K562 (cell line): ENCODE measurements around the gene NOX5. TPM values are rescaled to one million over a fixed set of nuclear protein-coding genes. Genes with fewer than 3 reads are reported as not detected.

Experiments
- ATAC-seq: fragments of 200-7000 bp; cut with Tn5 transposase; 3 replicates; pipeline ENCODE4 v1.9.1; 2020; ENCODE audit warnings: moderate library complexity
- BruUV-seq: library from RNA; stranded (reverse); fragments of 400-500 nt; replicated peaks from 2 replicates; lab custom pipeline; 2021; lab: Mats Ljungman, UMichigan
- CTCF ChIA-PET: fragments of 300-600 bp; formaldehyde crosslinking; extraction: SDS; loops from one replicate; lab custom pipeline; 2021; ENCODE audit warnings: low intra/inter-chr PET ratio; lab: Yijun Ruan, JAX
- POLR2A ChIA-PET: fragments of 300-600, 350-650 bp; sonication (Branson Sonifier 250); formaldehyde crosslinking; extraction: SDS; loops from one replicate; lab custom pipeline; 2021; ENCODE audit warnings: antibody characterized with exemption, inconsistent platforms; lab: Yijun Ruan, JAX
- DNase-seq, 4 experiments: peaks; one replicate each; pipeline versions ENCODE4 v3.0.0 to v3.0.0-alpha.2; 2011 to 2018; ENCODE audit warnings: low spot score in 3 of 4, mixed read lengths in 3 of 4; ENCODE audit errors: extremely low read depth in 1 of 4
- FAIRE-seq: peaks from 2 replicates; lab custom pipeline; 2011; peaks lifted over from hg19 to GRCh38; lab: Jason Lieb, UNC
- H2AFZ ChIP-seq: 2 replicates; pipeline ENCODE4 v1.6.0; 2011; ENCODE audit warnings: low read depth, low read length, control low read depth, inconsistent platforms
- H3K27ac ChIP-seq: fragments of 200-600 bp; 3 replicates; pipeline ENCODE4 v1.8.0; 2011; ENCODE audit warnings: low read depth, mild to moderate bottlenecking, control low read depth, inconsistent platforms, low read length, moderate library complexity, mixed read lengths; ENCODE audit errors: extremely low read depth
- H3K27me3 ChIP-seq, 2 experiments: fragments of 300-600 bp in 1 of 2; 2 replicates in 1 of 2; 3 replicates in 1 of 2; pipeline versions ENCODE4 v1.6.0 to v1.8.0; 2011; ENCODE audit warnings: inconsistent platforms in 2 of 2, low read length in 2 of 2, mild to moderate bottlenecking in 1 of 2, mixed read lengths in 1 of 2, moderate library complexity in 1 of 2; ENCODE audit not compliant: control insufficient read depth in 2 of 2, insufficient read depth in 2 of 2
- H3K36me3 ChIP-seq: fragments of 300-600 bp; 3 replicates; pipeline ENCODE4 v1.8.0; 2011; ENCODE audit warnings: mild to moderate bottlenecking, low read length, inconsistent platforms; ENCODE audit not compliant: control insufficient read depth, insufficient read depth
- H3K4me1 ChIP-seq, 2 experiments: fragments of 200-600 bp in 1 of 2; replicated peaks in 1 of 2; 2 replicates in 1 of 2; 3 replicates in 1 of 2; pipeline versions ENCODE4 v1.5.1 to v1.8.0; 2011; ENCODE audit warnings: inconsistent platforms in 2 of 2, low read length in 2 of 2, mild to moderate bottlenecking in 1 of 2, mixed read lengths in 1 of 2, moderate library complexity in 1 of 2; ENCODE audit not compliant: control insufficient read depth in 2 of 2, insufficient read depth in 2 of 2
- H3K4me2 ChIP-seq: 2 replicates; pipeline ENCODE4 v1.6.1; 2011; ENCODE audit warnings: low read length, control low read depth, inconsistent platforms, mixed read lengths; ENCODE audit not compliant: insufficient read depth
- H3K4me3 ChIP-seq: fragments of 200-600 bp; sonication (generic), shearing (Covaris generic); 2 replicates; pipeline ENCODE4 v1.5.1; 2016; ENCODE audit warnings: control low read depth, inconsistent platforms
- H3K79me2 ChIP-seq: fragments of 200-600 bp; 3 replicates; pipeline ENCODE4 v1.8.0; 2011; ENCODE audit warnings: low read length, inconsistent platforms; ENCODE audit not compliant: control insufficient read depth, insufficient read depth
- H3K9ac ChIP-seq, 2 experiments: 2 replicates each; pipeline versions ENCODE4 v1.6.0 to v1.6.1; 2011; ENCODE audit warnings: low read depth in 2 of 2, low read length in 2 of 2, control low read depth in 1 of 2, inconsistent platforms in 1 of 2, mild to moderate bottlenecking in 1 of 2, mixed read lengths in 1 of 2; ENCODE audit not compliant: insufficient read depth in 1 of 2
- H3K9me1 ChIP-seq: one replicate; pipeline ENCODE4 v1.6.0; 2011; ENCODE audit warnings: inconsistent platforms, mild to moderate bottlenecking, low read length, moderate library complexity; ENCODE audit not compliant: control insufficient read depth, insufficient read depth
- H3K9me3 ChIP-seq: replicated peaks from 2 replicates; pipeline ENCODE4 v1.5.1; 2011; ENCODE audit warnings: low read depth, low read length, inconsistent platforms; ENCODE audit not compliant: control insufficient read depth, insufficient read depth
- H4K20me1 ChIP-seq: replicated peaks from 2 replicates; pipeline ENCODE4 v1.6.1; 2011; ENCODE audit warnings: low read length, inconsistent platforms, mixed read lengths; ENCODE audit not compliant: control insufficient read depth, insufficient read depth
- ADNP ChIP-seq: fragments of 200-800 bp; sonication (Bioruptor generic); IDR thresholded peaks from 2 replicates; pipeline ENCODE4 v1.6.1; 2016; ENCODE audit warnings: missing genetic modification characterization, missing compliant biosample characterization
- BCOR ChIP-seq: fragments of 450-650 bp; IDR thresholded peaks from 2 replicates; pipeline ENCODE4 v1.6.1; 2016
- CHD1 ChIP-seq: fragments of 200-600 bp; sonication (generic); IDR thresholded peaks from one replicate; pipeline ENCODE4 v1.6.1; 2012; ENCODE audit warnings: mild to moderate bottlenecking, moderate library complexity, low read length, inconsistent platforms
- FOXK2 ChIP-seq, 2 experiments: fragments of 450-650 bp; IDR thresholded peaks in 1 of 2; conservative IDR thresholded peaks in 1 of 2; 2 replicates each; pipeline ENCODE4 v1.6.1; 2016; ENCODE audit warnings: low read depth in 2 of 2, mild to moderate bottlenecking in 1 of 2
- HDAC2 ChIP-seq: fragments of 450-650 bp; IDR thresholded peaks from 2 replicates; pipeline ENCODE4 v1.6.1; 2016; ENCODE audit warnings: mild to moderate bottlenecking
- HEY1 ChIP-seq: fragments of 250-450 bp; sonication (Bioruptor Pico); IDR thresholded peaks from 2 replicates; pipeline ENCODE4 v1.5.0; 2020; ENCODE audit warnings: mild to moderate bottlenecking, moderate library complexity, borderline replicate concordance
- KDM1A ChIP-seq, 2 experiments: fragments of 450-650 bp; IDR thresholded peaks; 2 replicates each; pipeline ENCODE4 v1.6.1; 2016; ENCODE audit warnings: mild to moderate bottlenecking in 2 of 2
- RBM25 ChIP-seq: fragments of 200-400 bp; formaldehyde crosslinking; IDR thresholded peaks from 2 replicates; pipeline ENCODE4 v1.6.1; 2018; ENCODE audit warnings: low read length, low read depth, moderate library complexity; ENCODE audit not compliant: severe bottlenecking
- SPI1 ChIP-seq: IDR thresholded peaks from 2 replicates; pipeline ENCODE4 v1.6.1; 2011; ENCODE audit warnings: low read depth, low read length, control low read depth, borderline replicate concordance
- ZC3H11A ChIP-seq: IDR thresholded peaks from 2 replicates; pipeline ENCODE4 v1.6.1; 2012; ENCODE audit warnings: low read depth, low read length, improper control_type of control experiment
- ZNF707 ChIP-seq: fragments of 250-450 bp; sonication (Bioruptor Pico); conservative IDR thresholded peaks from 2 replicates; pipeline ENCODE4 v1.8.0; 2022; ENCODE audit warnings: inconsistent platforms, mild to moderate bottlenecking, moderate library complexity
- WGBS: fragments of 100-300 bp; shearing (Covaris generic); methylation state at CpG from one replicate; pipeline ENCODE4 v1.1.6; 2016; ENCODE audit warnings: low coverage, mixed read lengths; ENCODE audit not compliant: insufficient coverage; ENCODE audit errors: missing lambda C conversion rate; 5-methylcytosine and 5-hydroxymethylcytosine counted together
- in situ Hi-C: fragments of 300-500 bp; cut with MboI; formaldehyde crosslinking; loops from 4 replicates; pipeline ENCODE4 v1.15.0; 2018; ENCODE audit warnings: inconsistent platforms, mixed read lengths
- intact Hi-C: fragments of 100-400 bp; cut with micrococcal nuclease; formaldehyde crosslinking; loops from 2 replicates; pipeline ENCODE4 v1.14.2; 2022
- polyA plus RNA-seq, 8 experiments: library from polyadenylated mRNA; depleted of rRNA in 4 of 8; stranded (reverse) in 5 of 8; unstranded in 3 of 8; fragments of >200 nt; fragmentation: Nextera tagmentation in 2 of 8; fragmentation: Illumina TruSeq in 1 of 8; extraction: Ambion mirVana in 2 of 8; extraction: Trizol in 1 of 8; gene quantifications; 2 replicates each; pipeline versions ENCODE4 v1.2.1 to v1.2.3, GENCODE V29; 2011 to 2014; ENCODE audit warnings: inconsistent platforms in 1 of 8, missing spikeins in 1 of 8
- total RNA-seq, 7 experiments: library from RNA; depleted of rRNA in 6 of 7; stranded (reverse); fragments of >200 nt in 6 of 7; fragmentation: Illumina TruSeq in 2 of 7; extraction: Trizol in 2 of 7; gene quantifications; 2 replicates each; pipeline versions ENCODE4 v1.2.1 to v1.2.3, GENCODE V29; 2011 to 2021; ENCODE audit warnings: low replicate concordance in 1 of 7

The NOX5 gene
- total and polyA plus RNA-seq, 9 of the 15 experiments (the other 6 are each of a cell fraction or from before 2014, with no cell fraction given), result 0.01 TPM; not detected in 8

GRCh38 chr15:68984586-68984985, 29.9 kb upstream of the NOX5 start (continued):
- 0 out of 4 replicates have a peak, but pooled peaks of 1 of the 2 experiments have one; percentile 4 for TF ChIP-seq FOXK2 (conservative IDR thresholded peaks at IDR 0.05 in 1 of 2, IDR thresholded peaks at IDR 0.05 in 1 of 2; ENCODE audit: low read depth in 2 of 2)
- no peak for TF ChIP-seq ZC3H11A

DNA sequence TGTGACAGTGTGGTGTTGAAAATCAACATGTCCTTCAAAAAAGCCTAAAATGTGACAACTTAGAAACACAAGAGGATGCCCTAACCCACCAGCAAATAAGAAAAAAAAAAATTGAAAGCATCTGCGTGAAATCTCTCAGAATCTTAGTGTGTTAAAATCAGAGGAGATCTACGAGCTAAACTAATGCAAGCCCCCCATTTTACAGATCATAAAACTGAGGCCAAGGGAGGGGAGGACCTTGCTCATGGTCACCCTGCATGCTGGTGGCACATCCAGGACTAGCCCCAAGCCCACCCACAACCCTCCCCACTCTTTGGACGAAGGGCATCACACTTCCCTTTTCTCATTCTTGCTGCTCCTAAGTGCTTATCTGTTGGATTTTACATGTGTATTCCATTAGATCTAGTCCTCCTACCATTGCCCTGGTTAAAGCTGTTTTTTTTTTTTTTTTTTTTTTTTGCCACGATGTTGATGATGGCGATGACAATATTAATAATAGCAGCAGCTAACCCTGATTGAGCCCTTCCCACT, 29.1 kb upstream of the NOX5 start:
- H3K79me2 ChIP-seq, result no peaks in the 10 kb centered on the region
- TF ChIP-seq BCOR, result peak; percentile 68; the same call in 1 of the 2 replicates
- 0 out of 2 replicates have a peak, but pooled peaks have one; percentile 18 for TF ChIP-seq HDAC2
- peak; percentile 59; the same call in 1 of the 2 replicates for TF ChIP-seq ADNP (tag)
- TF ChIP-seq KDM1A (IDR thresholded peaks at IDR 0.05), result 0 out of 4 replicates have a peak, but pooled peaks of 1 of the 2 experiments have one; percentile 27
- TF ChIP-seq RBM25, result peak; percentile 86
- TF ChIP-seq ZNF707, result no peak
- TF ChIP-seq CHD1, result no peak
- no peak for TF ChIP-seq HEY1 (CRISPR knock-in tag)
- peak; percentile 67; the same call in 1 of the 2 replicates for TF ChIP-seq SPI1
- ChIA-PET CTCF (no interaction called here), POLR2A (interaction anchor here (1.2 kb wide), 1 partner anchor 14 kb away, joined by 3 read pairs; no protein-coding TSS in a partner anchor)
- ATAC-seq, result no peak
- no peaks in the 10 kb centered on the region for H3K36me3 ChIP-seq
- no peaks in the 10 kb centered on the region for H3K9me1 ChIP-seq
- H3K4me2 ChIP-seq, result no peak overlapping the region; the same call in 1 of the 2 replicates
- H3K9ac ChIP-seq, result no peak overlapping the region
- 79% methylated on average over 3 of the region's 5 CpGs for WGBS
- no peaks in the 10 kb centered on the region for H4K20me1 ChIP-seq
- no TSS peak for BruUV-seq
- in situ Hi-C loops (no loop called here), intact Hi-C loops (no loop called here)
- no peak overlapping the region for H3K27ac ChIP-seq
- H3K4me1 ChIP-seq, result peaks cover 30 to 40% of the 10 kb centered on the region in 2 experiments
- no peak for FAIRE-seq
- no peak for DNase-seq
- 0 out of 2 replicates have a peak, but pooled peaks cover 6% of the 10 kb centered on the region for H3K9me3 ChIP-seq
- 0 out of 2 replicates have a peak overlapping the region, but pooled peaks have one; percentile 7 for H2AFZ ChIP-seq
- no peaks in the 10 kb centered on the region for H3K27me3 ChIP-seq
- no peak overlapping the region for H3K4me3 ChIP-seq
